ENCODE data around the gene CDC20B.
"Not testable (repeated sequence)": the region's sequence is repeated elsewhere in the genome, so short reads cannot be mapped to it uniquely, and the experiment has no call there.

CDC20B gene

GRCh38 chr5:55104946-55105701 lies 67.9 kb downstream of the CDC20B start:
- H3K27ac Mint-ChIP-seq: peak overlapping the region; percentile 77
- CTCF ChIA-PET: interaction anchor here (0.8 to 4.6 kb wide), 7 partner anchors 36 to 199 kb away, joined by 3 to 36 read pairs (median 13); no protein-coding TSS in a partner anchor

GRCh38 chr5:55104036-55104772 lies 68.8 kb downstream of the CDC20B start:
- CTCF ChIA-PET: interaction anchor here (0.6 to 4.6 kb wide), 10 partner anchors 11 to 197 kb away, joined by 3 to 36 read pairs (median 6); no protein-coding TSS in a partner anchor
- Mint-ChIP-seq H3K27ac (peak overlapping the region; percentile 77), H3K4me1 (peaks cover 74% of the 10 kb centered on the region), H3K9me3 (peaks cover 25% of the 10 kb centered on the region), H3K4me3 (peak overlapping the region; percentile 77), H3K36me3 (peaks cover 59% of the 10 kb centered on the region), H3K27me3 (peaks cover 2% of the 10 kb centered on the region)
- peak; percentile 43 for DNase-seq

More at GRCh38 chr5:55104946-55105701, 67.9 kb downstream of the CDC20B start:
- H3K27me3 Mint-ChIP-seq: peaks cover 3% of the 10 kb centered on the region
- DNase-seq: no peak
- H3K36me3 Mint-ChIP-seq: peaks cover 59% of the 10 kb centered on the region
- peaks cover 65% of the 10 kb centered on the region for H3K4me1 Mint-ChIP-seq
- H3K4me3 Mint-ChIP-seq: peak overlapping the region; percentile 77
- H3K9me3 Mint-ChIP-seq: peaks cover 17% of the 10 kb centered on the region

GRCh38 chr5:55102348-55102747 lies 70.6 kb downstream of the CDC20B start, which contains the start of gene GZMA:
Gene GZMA (plus strand): TSS chr5:55102646. CDS start chr5:55102683, 37 bp downstream.
- peak; percentile 70 for DNase-seq
- Mint-ChIP-seq H3K27me3 (no peaks in the 10 kb centered on the region), H3K27ac (peak within 1 kb of the TSS; percentile 96), H3K4me1 (peaks cover 88% of the 10 kb centered on the region), H3K9me3 (peaks cover 43% of the 10 kb centered on the region), H3K36me3 (peaks cover 59% of the 10 kb centered on the region), H3K4me3 (peak within 1 kb of the TSS; percentile 77)
- CTCF ChIA-PET: interaction anchor here (1.2 to 4.6 kb wide), 4 partner anchors 43 to 158 kb away, joined by 4 to 36 read pairs (median 16); no protein-coding TSS in a partner anchor

GRCh38 chr5:55101556-55102276 lies 71.3 kb downstream of the CDC20B start:
- Mint-ChIP-seq H3K9me3 (peaks cover 47% of the 10 kb centered on the region), H3K27ac (peak overlapping the region; percentile 96), H3K27me3 (no peaks in the 10 kb centered on the region), H3K4me1 (peaks cover 92% of the 10 kb centered on the region), H3K4me3 (peak overlapping the region; percentile 77), H3K36me3 (peaks cover 61% of the 10 kb centered on the region)
- CTCF ChIA-PET: interaction anchor here (1.0 to 4.6 kb wide), 4 partner anchors 43 to 157 kb away, joined by 3 to 36 read pairs (median 4); no protein-coding TSS in a partner anchor
- peak; percentile 50 for DNase-seq

- H3K4me3 Mint-ChIP-seq, DNase-seq, H3K27me3 Mint-ChIP-seq: not testable (repeated sequence)
- Mint-ChIP-seq H3K36me3 (peaks cover 59% of the 10 kb centered on the region), H3K4me1 (peaks cover 93% of the 10 kb centered on the region), H3K27ac (peak overlapping the region; percentile 96), H3K9me3 (peaks cover 50% of the 10 kb centered on the region)
- CTCF ChIA-PET: interaction anchor here (1.0 to 4.6 kb wide), 3 partner anchors 44 to 157 kb away, joined by 3 to 36 read pairs (median 4); no protein-coding TSS in a partner anchor
Observed at GRCh38 chr5:55101148-55101547, 71.8 kb downstream of the CDC20B start.

- peak overlapping the region; percentile 54 for H3K4me3 Mint-ChIP-seq
- peaks cover 67% of the 10 kb centered on the region for H3K9me3 Mint-ChIP-seq
- H3K36me3 Mint-ChIP-seq: peaks cover 76% of the 10 kb centered on the region
- CTCF ChIA-PET: interaction anchor here (0.9 to 2.0 kb wide), 3 partner anchors 43 to 153 kb away, joined by 3 to 7 read pairs (median 3); no protein-coding TSS in a partner anchor
- H3K4me1 Mint-ChIP-seq: peaks cover 92% of the 10 kb centered on the region
- no peaks in the 10 kb centered on the region for H3K27me3 Mint-ChIP-seq
- peak overlapping the region; percentile 95 for H3K27ac Mint-ChIP-seq
- DNase-seq: peak; percentile 84
Observed at GRCh38 chr5:55096861-55097260, 76.1 kb downstream of the CDC20B start.

GRCh38 chr5:55096182-55096581 lies 76.8 kb downstream of the CDC20B start:
- Mint-ChIP-seq H3K4me1 (peaks cover 85% of the 10 kb centered on the region), H3K27ac (peak overlapping the region; percentile 95), H3K27me3 (no peaks in the 10 kb centered on the region), H3K9me3 (peaks cover 67% of the 10 kb centered on the region), H3K4me3 (peak overlapping the region; percentile 11), H3K36me3 (peaks cover 76% of the 10 kb centered on the region)
- CTCF ChIA-PET: interaction anchor here (0.9 to 2.0 kb wide), 3 partner anchors 43 to 152 kb away, joined by 3 to 7 read pairs (median 3); no protein-coding TSS in a partner anchor
- peak; percentile 39 for DNase-seq

- Mint-ChIP-seq H3K36me3 (peaks cover 42% of the 10 kb centered on the region), H3K4me1 (peaks cover 55% of the 10 kb centered on the region), H3K9me3 (peaks cover 43% of the 10 kb centered on the region)
- H3K4me3 Mint-ChIP-seq, H3K27ac Mint-ChIP-seq, DNase-seq, H3K27me3 Mint-ChIP-seq: not testable (repeated sequence)
- CTCF ChIA-PET: interaction anchor here (1.6 kb wide), 1 partner anchor 147 kb away, joined by 4 read pairs; no protein-coding TSS in a partner anchor
Observed at GRCh38 chr5:55091011-55091410, 82.0 kb downstream of the CDC20B start.

- peaks cover 37% of the 10 kb centered on the region for H3K4me1 Mint-ChIP-seq
- H3K4me3 Mint-ChIP-seq, DNase-seq, CTCF ChIA-PET, H3K27me3 Mint-ChIP-seq, H3K27ac Mint-ChIP-seq: not testable (repeated sequence)
- H3K36me3 Mint-ChIP-seq: peaks cover 33% of the 10 kb centered on the region
- H3K9me3 Mint-ChIP-seq: peaks cover 43% of the 10 kb centered on the region
Observed at GRCh38 chr5:55089301-55089700, 83.7 kb downstream of the CDC20B start.

GRCh38 chr5:55081541-55081940 lies 91.4 kb downstream of the CDC20B start:
- Mint-ChIP-seq H3K36me3 (peaks cover 51% of the 10 kb centered on the region), H3K4me3 (no peak overlapping the region), H3K4me1 (peaks cover 7% of the 10 kb centered on the region), H3K27me3 (peaks cover 6% of the 10 kb centered on the region), H3K27ac (no peak overlapping the region), H3K9me3 (peaks cover 64% of the 10 kb centered on the region)
- no peak for DNase-seq
- CTCF ChIA-PET: no interaction called here

- Mint-ChIP-seq H3K4me1 (peaks cover 58% of the 10 kb centered on the region), H3K27ac (peak overlapping the region; percentile 93), H3K4me3 (peak overlapping the region; percentile 38), H3K27me3 (peaks cover 4% of the 10 kb centered on the region), H3K36me3 (peaks cover 29% of the 10 kb centered on the region), H3K9me3 (peaks cover 23% of the 10 kb centered on the region)
- DNase-seq: no peak
- CTCF ChIA-PET: interaction anchor here (2.6 kb wide), 1 partner anchor 36 kb away, joined by 13 read pairs; no protein-coding TSS in a partner anchor
Observed at GRCh38 chr5:55073211-55073610, 99.8 kb downstream of the CDC20B start.

GRCh38 chr5:55072666-55073065 lies 100.3 kb downstream of the CDC20B start:
- Mint-ChIP-seq H3K27me3 (peaks cover 4% of the 10 kb centered on the region), H3K9me3 (peaks cover 18% of the 10 kb centered on the region), H3K27ac (peak overlapping the region; percentile 93), H3K36me3 (peaks cover 25% of the 10 kb centered on the region), H3K4me3 (peak overlapping the region; percentile 38), H3K4me1 (peaks cover 58% of the 10 kb centered on the region)
- CTCF ChIA-PET: interaction anchor here (0.9 to 2.6 kb wide), 3 partner anchors 9 to 129 kb away, joined by 4 to 13 read pairs (median 4); no protein-coding TSS in a partner anchor
- no peak for DNase-seq

GRCh38 chr5:55071413-55071812 lies 101.6 kb downstream of the CDC20B start:
- H3K27me3 Mint-ChIP-seq: peaks cover 4% of the 10 kb centered on the region
- H3K4me1 Mint-ChIP-seq: peaks cover 68% of the 10 kb centered on the region
- peaks cover 30% of the 10 kb centered on the region for H3K36me3 Mint-ChIP-seq
- CTCF ChIA-PET: interaction anchor here (0.9 to 2.6 kb wide), 5 partner anchors 34 to 165 kb away, joined by 3 to 13 read pairs (median 6); no protein-coding TSS in a partner anchor
- H3K27ac Mint-ChIP-seq: peak overlapping the region; percentile 38
- no peak for DNase-seq
- peaks cover 14% of the 10 kb centered on the region for H3K9me3 Mint-ChIP-seq
- no peak overlapping the region for H3K4me3 Mint-ChIP-seq
